ENCODE measurements around the gene UBE2R2. TPM values are rescaled to one million over a fixed set of nuclear protein-coding genes. Genes with fewer than 3 reads are reported as not detected.

Gene UBE2R2
- total and polyA plus RNA-seq, 2 of the 8 experiments (the other 6 are each of a cell fraction or from before 2014, with no cell fraction given): 19.4 to 42.1 TPM

DNA sequence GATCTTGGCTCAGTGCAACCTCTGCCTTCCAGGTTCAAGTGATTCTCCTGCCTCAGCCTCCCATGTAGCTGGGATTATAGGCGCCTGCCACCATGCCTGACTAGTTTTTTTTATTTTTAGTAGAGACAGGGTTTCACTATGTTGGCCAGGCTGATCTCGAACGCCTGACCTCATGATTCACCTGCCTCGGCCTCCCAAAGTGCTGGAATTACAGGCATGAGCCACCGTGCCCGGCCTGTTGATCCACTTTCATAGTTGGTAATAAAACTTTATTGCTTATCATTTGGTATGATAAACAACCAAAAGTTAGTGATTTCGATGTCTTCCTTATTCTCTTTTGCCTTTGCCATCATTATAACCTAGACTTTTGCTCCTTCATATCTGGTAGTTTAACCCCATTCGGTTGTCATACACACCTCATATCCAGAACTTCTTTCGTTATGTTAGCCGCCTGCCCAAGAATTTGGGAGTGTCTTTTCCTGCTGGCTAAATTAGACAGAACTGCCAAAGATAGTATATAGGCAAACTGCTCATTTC is 45.0 kb downstream of the UBE2R2 start:
- H3K4ac ChIP-seq (replicated peaks; ENCODE audit: insufficient read length, low read depth, low read length): no peak overlapping the region
- H4K5ac ChIP-seq (ENCODE audit: insufficient read length, low read depth, low read length): no peak overlapping the region
- no peak for FAIRE-seq
- CTCF ChIA-PET (ENCODE audit: partially characterized antibody): interaction anchor here (0.6 to 2.9 kb wide), 4 partner anchors 10 to 186 kb away, joined by 3 to 9 read pairs (median 3); no protein-coding TSS in a partner anchor
- H3K4me2 ChIP-seq (ENCODE audit: insufficient read depth in 1 of 2, low read depth in 2 of 2, low read length in 2 of 2): no peak overlapping the region
- H3K36me3 ChIP-seq (ENCODE audit: control insufficient read depth in 2 of 4, insufficient read depth in 4 of 4, low read length in 3 of 4): no peaks in the 10 kb centered on the region
- H2BK12ac ChIP-seq (ENCODE audit: low read depth, low read length): no peak overlapping the region
- H2AFZ ChIP-seq (ENCODE audit: low read length): no peak overlapping the region
- no peak for DNase-seq (ENCODE audit: low read depth in 1 of 2, low spot score in 2 of 2)
- H3K4me3 ChIP-seq (ENCODE audit: extremely low read depth in 1 of 4, insufficient read depth in 2 of 4, low read depth in 3 of 4, low read length in 4 of 4): no peak overlapping the region
- H2BK20ac ChIP-seq (ENCODE audit: low read length): no peak overlapping the region
- H2BK5ac ChIP-seq (ENCODE audit: low read depth, low read length): no peak overlapping the region
- H3K79me2 ChIP-seq (ENCODE audit: control insufficient read depth in 1 of 2, insufficient read depth in 2 of 2, low read length in 2 of 2): peaks cover 0 to 78% of the 10 kb centered on the region in 2 experiments; a peak in 3 of 4 replicates
- no peak overlapping the region for H2BK120ac ChIP-seq (replicated peaks; ENCODE audit: low read depth, low read length)
- no peak overlapping the region for H3K23ac ChIP-seq (ENCODE audit: insufficient read length)
- H3K79me1 ChIP-seq (ENCODE audit: low read depth, low read length): 0 out of 2 replicates have a peak, but pooled peaks cover 3% of the 10 kb centered on the region
- H4K8ac ChIP-seq (ENCODE audit: extremely low read depth, insufficient read depth, low read length): no peak overlapping the region
- H4K20me1 ChIP-seq (replicated peaks in 1 of 2; ENCODE audit: control insufficient read depth in 1 of 2, insufficient read depth in 2 of 2, low read length in 2 of 2): peaks cover 1 to 6% of the 10 kb centered on the region in 2 experiments
- H2AK5ac ChIP-seq (ENCODE audit: low read depth, low read length): no peak overlapping the region
- H3K18ac ChIP-seq (ENCODE audit: extremely low read depth, low read length): no peak overlapping the region
- no peak overlapping the region for H3K9ac ChIP-seq (replicated peaks in 1 of 4; ENCODE audit: extremely low read depth in 1 of 4, low read depth in 3 of 4, low read length in 3 of 4)
- H4K91ac ChIP-seq (replicated peaks; ENCODE audit: insufficient read length, low read length): no peak overlapping the region
- no peak overlapping the region for H3K27ac ChIP-seq (ENCODE audit: low read depth, low read length)
- no peaks in the 10 kb centered on the region for H3K4me1 ChIP-seq (replicated peaks in 1 of 4; ENCODE audit: control insufficient read depth in 3 of 4, insufficient read depth in 4 of 4, low read length in 3 of 4)
- no peak overlapping the region for H3K56ac ChIP-seq (replicated peaks; ENCODE audit: insufficient read length, low read depth, low read length)
- POLR2A ChIA-PET (ENCODE audit: partially characterized antibody): no interaction called here
- no peaks in the 10 kb centered on the region for H3K27me3 ChIP-seq (replicated peaks in 1 of 4; ENCODE audit: control insufficient read depth in 3 of 4, extremely low read depth in 1 of 4, insufficient read depth in 3 of 4, low read length in 3 of 4)
- no peak overlapping the region for H2BK15ac ChIP-seq (ENCODE audit: low read length)
- no peaks in the 10 kb centered on the region for H3K9me3 ChIP-seq (ENCODE audit: insufficient read depth in 2 of 2, low read depth in 1 of 2, low read length in 1 of 2)
- H3K14ac ChIP-seq (ENCODE audit: insufficient read length): no peak overlapping the region
- WGBS, 2 experiments (ENCODE audit: extremely low coverage in 1 of 2, insufficient coverage in 1 of 2, insufficient read length in 1 of 2, insufficient replicate concordance in 2 of 2, low coverage in 1 of 2, low lambda C conversion rate in 2 of 2, missing lambda C conversion rate in 1 of 2): 90% methylated on average over 10 of the region's 10 CpGs; no CpG with 5 or more reads in 1 of the 2 experiments
- no peaks in the 10 kb centered on the region for H3K23me2 ChIP-seq (ENCODE audit: low read depth, low read length)
- TF ChIP-seq, protein P1, sequence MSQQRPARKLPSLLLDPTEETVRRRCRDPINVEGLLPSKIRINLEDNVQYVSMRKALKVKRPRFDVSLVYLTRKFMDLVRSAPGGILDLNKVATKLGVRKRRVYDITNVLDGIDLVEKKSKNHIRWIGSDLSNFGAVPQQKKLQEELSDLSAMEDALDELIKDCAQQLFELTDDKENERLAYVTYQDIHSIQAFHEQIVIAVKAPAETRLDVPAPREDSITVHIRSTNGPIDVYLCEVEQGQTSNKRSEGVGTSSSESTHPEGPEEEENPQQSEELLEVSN (IDR thresholded peaks at IDR 0.05): no peak
- TF ChIP-seq SIRT6 (IDR thresholded peaks at IDR 0.05; ENCODE audit: low read length): no peak
- TF ChIP-seq, protein P2, sequence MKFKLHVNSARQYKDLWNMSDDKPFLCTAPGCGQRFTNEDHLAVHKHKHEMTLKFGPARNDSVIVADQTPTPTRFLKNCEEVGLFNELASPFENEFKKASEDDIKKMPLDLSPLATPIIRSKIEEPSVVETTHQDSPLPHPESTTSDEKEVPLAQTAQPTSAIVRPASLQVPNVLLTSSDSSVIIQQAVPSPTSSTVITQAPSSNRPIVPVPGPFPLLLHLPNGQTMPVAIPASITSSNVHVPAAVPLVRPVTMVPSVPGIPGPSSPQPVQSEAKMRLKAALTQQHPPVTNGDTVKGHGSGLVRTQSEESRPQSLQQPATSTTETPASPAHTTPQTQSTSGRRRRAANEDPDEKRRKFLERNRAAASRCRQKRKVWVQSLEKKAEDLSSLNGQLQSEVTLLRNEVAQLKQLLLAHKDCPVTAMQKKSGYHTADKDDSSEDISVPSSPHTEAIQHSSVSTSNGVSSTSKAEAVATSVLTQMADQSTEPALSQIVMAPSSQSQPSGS (IDR thresholded peaks at IDR 0.05; ENCODE audit: low read length): no peak
- TF ChIP-seq NANOG (IDR thresholded peaks at IDR 0.05; ENCODE audit: insufficient read depth, low read depth, low read length, poor library complexity, severe bottlenecking): no peak
- no peak for TF ChIP-seq CTBP2 (IDR thresholded peaks at IDR 0.05; ENCODE audit: borderline replicate concordance, insufficient read depth, insufficient read length, low read length)
- TF ChIP-seq RNF2 (IDR thresholded peaks at IDR 0.05; ENCODE audit: borderline replicate concordance, low read depth, low read length, missing control alignments, poor library complexity, severe bottlenecking): no peak
- TF ChIP-seq TBP (IDR thresholded peaks at IDR 0.05; ENCODE audit: low read depth, low read length): no peak
- no peak for TF ChIP-seq KDM4A (IDR thresholded peaks at IDR 0.05; ENCODE audit: low read depth, low read length, severe bottlenecking)
- no peak for TF ChIP-seq PHF8 (conservative IDR thresholded peaks at IDR 0.05; ENCODE audit: low read depth, low read length)
